Activated CD8-positive, alpha-beta T cell treated with anti-CD3 and anti-CD28 coated beads for 36 hours (primary cell): ENCODE results near the gene CTAG1A. TPM values are rescaled to one million over a fixed set of nuclear protein-coding genes. Genes with fewer than 3 reads are reported as not detected.
"Not testable (repeated sequence)": the region's sequence is repeated elsewhere in the genome, so short reads cannot be mapped to it uniquely, and the experiment has no call there.

Experiments used
- ATAC-seq: fragments of 200-7000 bp; cut with Tn5 transposase; one replicate; pipeline ENCODE4 v1.10.0; 2021; ENCODE audit warnings: mild to moderate bottlenecking, moderate library complexity
- CTCF ChIA-PET: fragments of 350-600 bp; sonication (Branson Sonifier 250); formaldehyde crosslinking; loops from one replicate; lab custom pipeline; 2021; ENCODE audit warnings: antibody characterized with exemption; lab: Charles Lee
- POLR2A ChIA-PET: fragments of 350-600 bp; sonication (Branson Sonifier 250); formaldehyde crosslinking; loops from one replicate; lab custom pipeline; 2021; ENCODE audit warnings: antibody characterized with exemption; lab: Charles Lee
- DNase-seq: peaks from one replicate; pipeline ENCODE4 v3.0.0-alpha.2; 2020
- H3K27ac Mint-ChIP-seq: one replicate; pipeline ENCODE4 v1.8.0; 2021; ENCODE audit warnings: mild to moderate bottlenecking, mixed read lengths
- H3K27me3 Mint-ChIP-seq: one replicate; pipeline ENCODE4 v1.8.0; 2021; ENCODE audit warnings: mixed read lengths
- H3K36me3 Mint-ChIP-seq: one replicate; pipeline ENCODE4 v1.8.0; 2021; ENCODE audit warnings: low read depth, mixed read lengths
- H3K4me1 Mint-ChIP-seq: one replicate; pipeline ENCODE4 v1.8.0; 2021; ENCODE audit warnings: low read depth, mixed read lengths
- H3K4me3 Mint-ChIP-seq: one replicate; pipeline ENCODE4 v1.8.0; 2021; ENCODE audit warnings: mild to moderate bottlenecking, moderate library complexity, mixed read lengths
- H3K9me3 Mint-ChIP-seq: one replicate; pipeline ENCODE4 v1.8.0; 2021; ENCODE audit warnings: mixed read lengths
- CTCF ChIP-seq: fragments of 200-600 bp; IDR thresholded peaks from one replicate; pipeline ENCODE4 v1.8.0; 2022; ENCODE audit warnings: antibody characterized with exemption, mild to moderate bottlenecking
- intact Hi-C: fragments of 100-400 bp; cut with micrococcal nuclease; formaldehyde crosslinking; loops from one replicate; pipeline ENCODE4 v1.10.0; 2022
- total RNA-seq, 2 experiments: library from RNA; stranded (reverse); gene quantifications; one replicate each; pipeline ENCODE4 v1.2.3, GENCODE V29; 2021

CTAG1A gene
- total RNA-seq, 2 experiments from 2014 or later: not detected

GRCh38 chrX:154546354-154547244 is 38.3 kb upstream of the CTAG1A start, which contains the start of gene G6PD:
G6PD (minus strand) TSS chrX:154546846; CDS start chrX:154546155, 691 bp downstream.
- ChIA-PET POLR2A (interaction anchor here (0.6 to 1.2 kb wide), 2 partner anchors 31 to 136 kb away, joined by 3 read pairs; no protein-coding TSS in a partner anchor), CTCF (interaction anchor here (0.6 kb wide), 1 partner anchor 10 kb away, joined by 3 read pairs; no protein-coding TSS in a partner anchor)
- H3K27ac Mint-ChIP-seq: peak within 1 kb of the TSS; percentile 91
- peaks cover 44% of the 10 kb centered on the region for H3K36me3 Mint-ChIP-seq
- ATAC-seq: peak; percentile 67
- peaks cover 46% of the 10 kb centered on the region for H3K4me1 Mint-ChIP-seq
- intact Hi-C loops: no loop called here
- no peaks in the 10 kb centered on the region for H3K9me3 Mint-ChIP-seq
- peak within 1 kb of the TSS; percentile 97 for H3K4me3 Mint-ChIP-seq
- peak; percentile 79 for DNase-seq
- no peak for TF ChIP-seq CTCF
- H3K27me3 Mint-ChIP-seq: no peaks in the 10 kb centered on the region

DNA sequence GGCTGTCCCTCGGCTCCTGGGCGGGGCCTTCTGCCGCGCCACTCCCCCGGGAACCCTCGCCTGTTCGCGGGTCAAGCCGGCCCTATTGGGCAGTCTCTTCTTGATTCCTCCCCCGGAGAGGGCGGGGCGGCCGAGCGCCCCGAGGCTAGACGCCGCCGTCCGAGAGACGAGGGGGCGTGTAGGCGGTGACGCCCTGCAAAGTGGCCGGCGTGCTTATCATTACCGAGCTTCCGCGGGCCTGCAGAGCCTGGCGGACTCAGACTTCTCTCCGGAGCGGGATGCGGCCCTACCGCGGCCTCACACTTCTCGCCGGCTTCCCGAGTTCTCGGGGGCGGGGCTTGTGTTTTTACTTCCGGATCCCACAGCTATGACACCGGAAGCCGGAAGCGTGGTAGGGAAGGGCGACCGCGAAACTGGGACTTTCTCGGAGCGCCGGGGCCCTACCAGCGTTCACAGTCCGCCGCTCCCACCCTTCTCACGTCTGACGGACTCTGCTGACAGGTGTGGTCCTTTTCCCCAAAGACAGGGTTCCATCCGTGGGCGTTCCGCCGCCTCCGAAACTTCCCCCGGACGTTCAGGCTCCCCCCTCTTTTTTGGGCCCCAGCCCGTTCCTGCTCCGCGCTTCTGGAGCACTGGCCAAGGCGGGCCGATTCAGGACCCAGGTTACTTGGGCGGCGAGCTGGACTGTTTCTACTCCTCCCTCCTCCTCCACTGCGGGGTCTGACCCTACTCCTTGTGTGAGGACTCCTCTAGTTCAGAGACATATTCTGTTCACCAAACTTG is 37.5 kb upstream of the CTAG1A start, which contains the start of gene IKBKG:
TSS of gene IKBKG (plus strand) at position 376 of the 783 bp plus-strand sequence. CDS start 4,383 bp downstream, outside the sequence.
- Mint-ChIP-seq H3K27ac (peak within 1 kb of the TSS; percentile 91), H3K4me1 (peaks cover 45% of the 10 kb centered on the region), H3K27me3 (no peaks in the 10 kb centered on the region), H3K9me3 (no peaks in the 10 kb centered on the region), H3K36me3 (peaks cover 40% of the 10 kb centered on the region), H3K4me3 (peak within 1 kb of the TSS; percentile 97)
- intact Hi-C loops: no loop called here
- ChIA-PET POLR2A (interaction anchor here (0.6 to 1.3 kb wide), 5 partner anchors 7 to 197 kb away, joined by 3 read pairs; no protein-coding TSS in a partner anchor), CTCF (interaction anchor here (1.4 kb wide), 1 partner anchor 202 kb away, joined by 4 read pairs; no protein-coding TSS in a partner anchor)
- TF ChIP-seq CTCF: no peak
- ATAC-seq (peak; percentile 80), DNase-seq (peak; percentile 93)

DNA sequence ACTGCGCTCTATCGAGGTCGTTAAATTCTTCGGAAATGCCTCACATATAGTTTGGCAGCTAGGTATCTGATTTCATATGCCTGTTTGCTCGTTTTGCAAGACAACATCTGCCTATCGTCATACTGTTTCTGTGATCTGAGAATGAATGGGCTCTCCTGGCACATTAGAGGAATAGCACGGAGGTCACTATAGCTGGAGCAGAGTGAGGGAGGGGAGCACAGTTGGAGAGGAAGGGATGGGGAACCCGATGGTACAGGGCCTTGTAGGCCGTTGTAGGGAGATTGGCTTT is 37.0 kb upstream of the CTAG1A start:
- CTCF ChIA-PET: interaction anchor here (1.4 kb wide), 1 partner anchor 201 kb away, joined by 4 read pairs; no protein-coding TSS in a partner anchor
- Mint-ChIP-seq H3K4me3 (peak overlapping the region; percentile 97), H3K4me1 (peaks cover 41% of the 10 kb centered on the region), H3K36me3 (peaks cover 37% of the 10 kb centered on the region), H3K9me3 (no peaks in the 10 kb centered on the region), H3K27ac (peak overlapping the region; percentile 91), H3K27me3 (no peaks in the 10 kb centered on the region)
- no peak for ATAC-seq
- POLR2A ChIA-PET: interaction anchor here (0.6 to 1.3 kb wide), 4 partner anchors 8 to 197 kb away, joined by 3 read pairs; no protein-coding TSS in a partner anchor
- DNase-seq: no peak
- no peak for TF ChIP-seq CTCF
- intact Hi-C loops: no loop called here

- Mint-ChIP-seq H3K27ac (peak overlapping the region; percentile 77), H3K4me3 (peak overlapping the region; percentile 97), H3K36me3 (peaks cover 36% of the 10 kb centered on the region), H3K9me3 (no peaks in the 10 kb centered on the region), H3K27me3 (no peaks in the 10 kb centered on the region), H3K4me1 (peaks cover 36% of the 10 kb centered on the region)
- intact Hi-C loops: no loop called here
- no peak for TF ChIP-seq CTCF
- ChIA-PET CTCF (no interaction called here), POLR2A (no interaction called here)
- ATAC-seq (no peak), DNase-seq (no peak)
These were observed 35.2 kb upstream of the CTAG1A start for GRCh38 chrX:154549766-154550165.

- H3K27me3 Mint-ChIP-seq, intact Hi-C loops, H3K9me3 Mint-ChIP-seq, H3K27ac Mint-ChIP-seq, CTCF ChIA-PET, ATAC-seq, DNase-seq, H3K4me3 Mint-ChIP-seq, POLR2A ChIA-PET: not testable (repeated sequence)
- Mint-ChIP-seq H3K36me3 (peaks cover 22% of the 10 kb centered on the region), H3K4me1 (peaks cover 26% of the 10 kb centered on the region)
These were observed 32.7 kb upstream of the CTAG1A start for GRCh38 chrX:154552112-154552806.

- H3K27ac Mint-ChIP-seq, H3K4me1 Mint-ChIP-seq, H3K4me3 Mint-ChIP-seq, CTCF ChIA-PET, H3K9me3 Mint-ChIP-seq, H3K27me3 Mint-ChIP-seq, intact Hi-C loops, DNase-seq, H3K36me3 Mint-ChIP-seq, POLR2A ChIA-PET: not testable (repeated sequence)
- ATAC-seq: peak; percentile 87
These were observed 26.8 kb upstream of the CTAG1A start for GRCh38 chrX:154558060-154558690.

DNA sequence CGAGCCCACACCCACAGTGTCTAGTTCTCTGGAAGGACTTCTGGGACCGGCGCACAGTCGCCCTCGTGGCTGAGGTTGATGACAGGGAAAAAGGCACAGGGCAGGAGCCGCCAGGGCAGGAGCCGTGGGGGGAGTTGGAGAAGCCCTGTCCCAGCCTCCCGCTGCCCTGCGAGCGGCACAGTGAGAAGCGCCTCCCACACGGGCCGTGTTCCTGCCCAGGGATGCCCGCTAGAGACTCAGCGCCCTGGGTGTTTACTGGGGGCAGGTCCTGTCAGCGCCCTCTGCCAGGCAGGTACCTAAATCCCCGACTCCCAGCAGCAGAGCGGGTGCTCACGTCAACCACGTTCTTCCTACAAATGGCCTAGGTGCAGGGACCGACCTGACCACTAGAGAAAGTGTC is 26.0 kb upstream of the CTAG1A start:
- H3K36me3 Mint-ChIP-seq, H3K4me3 Mint-ChIP-seq, H3K9me3 Mint-ChIP-seq, DNase-seq, H3K27ac Mint-ChIP-seq, CTCF ChIA-PET, intact Hi-C loops, H3K4me1 Mint-ChIP-seq, H3K27me3 Mint-ChIP-seq, ATAC-seq, POLR2A ChIA-PET: not testable (repeated sequence)
